IMR-90 (cell line): ENCODE data around the gene SLC17A5. TPM values are rescaled to one million over a fixed set of nuclear protein-coding genes. Genes with fewer than 3 reads are reported as not detected.

Experiments used
- ATAC-seq: fragments of 200-7000 bp; cut with Tn5 transposase; 2 replicates; pipeline ENCODE4 v1.9.1; 2020; ENCODE audit warnings: low read depth, mild to moderate bottlenecking, moderate library complexity
- BruUV-seq: library from RNA; stranded (reverse); fragments of 400-500 nt; replicated peaks from 2 replicates; lab custom pipeline; 2021; lab: Mats Ljungman, UMichigan
- CTCF ChIA-PET: fragments of 300-600 bp; formaldehyde crosslinking; extraction: SDS; loops from one replicate; lab custom pipeline; 2021; ENCODE audit warnings: antibody characterized with exemption; lab: Yijun Ruan, JAX
- POLR2A ChIA-PET: fragments of 300-600 bp; sonication (Branson Sonifier 250); formaldehyde crosslinking; loops from one replicate; lab custom pipeline; 2022; ENCODE audit warnings: antibody characterized with exemption; ENCODE audit not compliant: unreplicated experiment; lab: Charles Lee
- DNase-seq: peaks from one replicate; pipeline ENCODE4 v3.0.0; 2013
- H2AFZ ChIP-seq: replicated peaks from 2 replicates; pipeline ENCODE3; 2013; ENCODE audit warnings: low read length, mild to moderate bottlenecking; ENCODE audit not compliant: poor library complexity
- H2AK5ac ChIP-seq: 2 replicates; pipeline ENCODE4 v1.6.1; 2013; ENCODE audit warnings: low read depth, low read length, inconsistent platforms
- H2AK9ac ChIP-seq: replicated peaks from 2 replicates; pipeline ENCODE3; 2013; ENCODE audit warnings: mild to moderate bottlenecking, low read depth, low read length, moderate library complexity; ENCODE audit not compliant: poor library complexity
- H2BK120ac ChIP-seq: 2 replicates; pipeline ENCODE4 v1.6.1; 2013; ENCODE audit warnings: low read depth, low read length, inconsistent platforms
- H2BK15ac ChIP-seq: 3 replicates; pipeline ENCODE4 v1.6.1; 2013; ENCODE audit warnings: low read depth, low read length, inconsistent platforms
- H2BK20ac ChIP-seq: 2 replicates; pipeline ENCODE4 v1.6.1; 2013; ENCODE audit warnings: low read depth, mild to moderate bottlenecking, inconsistent platforms, low read length, moderate library complexity
- H2BK5ac ChIP-seq: 2 replicates; pipeline ENCODE4 v1.6.1; 2013; ENCODE audit warnings: mild to moderate bottlenecking, low read depth, low read length, inconsistent platforms; ENCODE audit not compliant: poor library complexity, severe bottlenecking
- H3K14ac ChIP-seq: replicated peaks from 2 replicates; pipeline ENCODE4 v1.6.1; 2013; ENCODE audit warnings: low read depth, low read length, inconsistent platforms
- H3K18ac ChIP-seq: 2 replicates; pipeline ENCODE4 v1.6.1; 2013; ENCODE audit warnings: low read depth, low read length, control low read depth
- H3K23ac ChIP-seq: 2 replicates; pipeline ENCODE4 v1.6.1; 2013; ENCODE audit warnings: low read depth, low read length, inconsistent platforms
- H3K27ac ChIP-seq: 2 replicates; pipeline ENCODE4 v1.5.1; 2013; ENCODE audit warnings: mild to moderate bottlenecking, control low read depth, low read length; ENCODE audit not compliant: insufficient read depth
- H3K27me3 ChIP-seq: 2 replicates; pipeline ENCODE4 v1.6.1; 2013; ENCODE audit warnings: low read length; ENCODE audit not compliant: control insufficient read depth, insufficient read depth
- H3K36me3 ChIP-seq: 2 replicates; pipeline ENCODE4 v1.6.1; 2013; ENCODE audit warnings: low read length, mixed read lengths; ENCODE audit not compliant: control insufficient read depth, insufficient read depth
- H3K4ac ChIP-seq: 2 replicates; pipeline ENCODE4 v1.6.1; 2013; ENCODE audit warnings: low read depth, low read length, inconsistent platforms
- H3K4me1 ChIP-seq: 2 replicates; pipeline ENCODE4 v1.6.1; 2013; ENCODE audit warnings: low read length, mixed read lengths; ENCODE audit not compliant: control insufficient read depth, insufficient read depth
- H3K4me2 ChIP-seq: 2 replicates; pipeline ENCODE4 v1.6.1; 2013; ENCODE audit warnings: low read depth, mild to moderate bottlenecking, control low read depth, low read length, moderate library complexity
- H3K4me3 ChIP-seq: 2 replicates; pipeline ENCODE4 v1.5.1; 2013; ENCODE audit warnings: low read depth, mild to moderate bottlenecking, control low read depth, low read length, moderate library complexity; ENCODE audit not compliant: insufficient read depth
- H3K56ac ChIP-seq: 2 replicates; pipeline ENCODE4 v1.6.1; 2013; ENCODE audit warnings: low read length, inconsistent platforms; ENCODE audit not compliant: insufficient read depth; ENCODE audit errors: extremely low read depth
- H3K79me1 ChIP-seq, 2 experiments: 2 replicates each; pipeline ENCODE4 v1.6.1; 2013; ENCODE audit warnings: low read length in 2 of 2, inconsistent platforms in 1 of 2, low read depth in 1 of 2
- H3K9ac ChIP-seq: 2 replicates; pipeline ENCODE4 v1.6.1; 2013; ENCODE audit warnings: low read depth, low read length, control low read depth
- H3K9me1 ChIP-seq: 2 replicates; pipeline ENCODE4 v1.6.1; 2013; ENCODE audit warnings: low read length, inconsistent platforms; ENCODE audit not compliant: insufficient read depth
- H3K9me3 ChIP-seq: 2 replicates; pipeline ENCODE4 v1.6.1; 2013; ENCODE audit warnings: low read length; ENCODE audit not compliant: control insufficient read depth, insufficient read depth
- H4K20me1 ChIP-seq: 2 replicates; pipeline ENCODE4 v1.6.1; 2013; ENCODE audit warnings: low read length, inconsistent platforms; ENCODE audit not compliant: insufficient read depth
- H4K5ac ChIP-seq: 2 replicates; pipeline ENCODE4 v1.6.1; 2013; ENCODE audit warnings: mild to moderate bottlenecking, low read depth, low read length, control low read depth
- H4K8ac ChIP-seq, 2 experiments: 2 replicates each; pipeline ENCODE4 v1.6.1; 2013; ENCODE audit warnings: low read depth in 2 of 2, low read length in 2 of 2, control low read depth in 1 of 2, inconsistent platforms in 1 of 2
- H4K91ac ChIP-seq: 2 replicates; pipeline ENCODE4 v1.6.1; 2013; ENCODE audit warnings: low read depth, low read length, inconsistent platforms; ENCODE audit not compliant: insufficient read depth
- BHLHE40 ChIP-seq: fragments of 150-350 bp; IDR thresholded peaks from 2 replicates; pipeline ENCODE4 v1.6.1; 2016; ENCODE audit warnings: mild to moderate bottlenecking, low read depth, low read length
- ELK1 ChIP-seq: fragments of 150-350 bp; IDR thresholded peaks from 2 replicates; pipeline ENCODE4 v1.6.1; 2016; ENCODE audit warnings: low read depth, mild to moderate bottlenecking, low read length, moderate library complexity, borderline replicate concordance
- NFE2L2 ChIP-seq: fragments of 150-350 bp; IDR thresholded peaks from 2 replicates; pipeline ENCODE4 v1.6.1; 2016; ENCODE audit warnings: low read depth, mild to moderate bottlenecking, low read length
- WGBS, 2 experiments: methylation state at CpG; one replicate each; pipeline versions ENCODE4 v1.1.5 to v1.1.7; 2013; ENCODE audit warnings: missing lambda C conversion rate in 2 of 2; ENCODE audit not compliant: insufficient read length in 1 of 2; ENCODE audit errors: extremely low coverage in 2 of 2; 5-methylcytosine and 5-hydroxymethylcytosine counted together
- dilution Hi-C: fragments of 300-500 bp; cut with HindIII; formaldehyde crosslinking; loops from one replicate; pipeline ENCODE4 v1.14.3; 2018; ENCODE audit warnings: low sequenced_read_pairs; ENCODE audit not compliant: unreplicated experiment
- in situ Hi-C: fragments of 300-500 bp; cut with MboI; formaldehyde crosslinking; loops from 3 replicates; pipeline ENCODE4 v1.14.3; 2019; ENCODE audit warnings: low sequenced_read_pairs, inconsistent platforms, mixed read lengths
- intact Hi-C: fragments of 100-400 bp; cut with micrococcal nuclease; formaldehyde crosslinking; loops from 2 replicates; pipeline ENCODE4 v1.10.0; 2022
- polyA plus RNA-seq, 3 experiments: library from polyadenylated mRNA; depleted of rRNA; stranded (reverse); fragments of >200 nt; gene quantifications; 2 replicates each; pipeline ENCODE4 v1.2.3, GENCODE V29; 2012; ENCODE audit warnings: low replicate concordance in 1 of 3
- total RNA-seq: library from RNA; depleted of rRNA; stranded (reverse); fragments of >200 nt; gene quantifications from 2 replicates; pipeline ENCODE4 v1.2.3, GENCODE V29; 2012

Gene SLC17A5
- total and polyA plus RNA-seq, 2 of the 4 experiments (the other 2 are of a cell fraction) = 20.8 to 27.2 TPM

- intact Hi-C loops = no loop called here
- H3K9me1 ChIP-seq = peaks cover 10% of the 10 kb centered on the region
- H3K4me1 ChIP-seq = peaks cover 4% of the 10 kb centered on the region
- H4K8ac ChIP-seq = no peak overlapping the region
- H3K56ac ChIP-seq = no peak overlapping the region
- in situ Hi-C loops = no loop called here
- H3K4ac ChIP-seq = no peak overlapping the region
- H2AFZ ChIP-seq = no peak overlapping the region
- no TSS peak for BruUV-seq
- H3K27ac ChIP-seq = no peak overlapping the region
- TF ChIP-seq ELK1 (no peak), NFE2L2 (no peak), BHLHE40 (no peak)
- no peak overlapping the region for H2AK5ac ChIP-seq
- H2BK5ac ChIP-seq = no peak overlapping the region
- H3K9me3 ChIP-seq = no peaks in the 10 kb centered on the region
- no peak overlapping the region for H2BK15ac ChIP-seq
- no peak overlapping the region for H3K4me3 ChIP-seq
- H2AK9ac ChIP-seq = no peak overlapping the region
- H3K4me2 ChIP-seq = no peak overlapping the region
- H3K9ac ChIP-seq = no peak overlapping the region
- ATAC-seq = no peak
- no peak overlapping the region for H4K5ac ChIP-seq
- no peaks in the 10 kb centered on the region for H3K36me3 ChIP-seq
- no peak for DNase-seq
- H3K27me3 ChIP-seq = peaks cover 2% of the 10 kb centered on the region; the same call in 1 of the 2 replicates
- peaks cover 0 to 6% of the 10 kb centered on the region in 2 experiments; a peak in 2 of 4 replicates for H3K79me1 ChIP-seq
- H4K20me1 ChIP-seq = no peaks in the 10 kb centered on the region
- no peak overlapping the region for H3K23ac ChIP-seq
- WGBS, 2 experiments = no CpG with 5 or more reads among the region's 5 CpGs
- H4K91ac ChIP-seq = no peak overlapping the region
- no peak overlapping the region for H3K14ac ChIP-seq
- H2BK120ac ChIP-seq = no peak overlapping the region
- H3K18ac ChIP-seq = no peak overlapping the region
- H2BK20ac ChIP-seq = no peak overlapping the region
- ChIA-PET POLR2A (no interaction called here), CTCF (no interaction called here)
- dilution Hi-C loops = no loop called here
These were observed 36.3 kb upstream of the SLC17A5 start for GRCh38 chr6:73690056-73690455.
